Skin of body (tissue), 2 donors: ENCODE data around the gene AMPH. TPM values are rescaled to one million over a fixed set of nuclear protein-coding genes. Genes with fewer than 3 reads are reported as not detected.

Experiments used
- DNase-seq: peaks from one replicate; lab custom pipeline; 2025; lab: John Stamatoyannopoulos, UW
- total RNA-seq: library from RNA; depleted of rRNA; stranded (reverse); fragments of >200 nt; gene quantifications from one replicate; pipeline ENCODE4 v1.2.3, GENCODE V29; 2014

AMPH gene
- total RNA-seq, 1 donor from 2014 or later, result 3.5 TPM

GRCh38 chr7:38463277-38464225 is 167.6 kb downstream of the AMPH start:
- DNase-seq, result no peak

- DNase-seq, result no peak
Observed at GRCh38 chr7:38462819-38463218, 168.4 kb downstream of the AMPH start.

GRCh38 chr7:38461887-38462286 is 169.3 kb downstream of the AMPH start:
- no peak for DNase-seq

GRCh38 chr7:38453826-38454225 is 177.3 kb downstream of the AMPH start:
- DNase-seq, result no peak

DNA sequence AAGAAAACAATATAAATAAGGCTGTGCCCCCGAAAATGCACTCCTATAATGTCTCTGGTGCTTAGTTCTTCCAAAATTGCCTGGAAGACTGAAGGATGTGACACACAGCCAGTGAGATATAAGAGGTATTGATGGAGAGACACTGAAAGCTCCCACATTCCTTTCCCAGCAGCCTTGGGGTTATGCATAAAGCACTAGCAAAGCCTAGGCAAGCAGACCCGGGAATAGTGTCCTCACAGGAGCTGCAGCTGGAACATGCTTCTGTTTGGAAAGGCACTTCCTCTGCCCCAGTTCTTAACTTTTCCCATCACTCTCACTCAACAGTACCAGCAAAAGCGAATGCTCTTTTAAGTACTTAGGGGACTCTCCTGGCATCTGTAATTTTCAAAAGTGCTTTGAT is 178.0 kb downstream of the AMPH start:
- peak; percentile 81 for DNase-seq

DNA sequence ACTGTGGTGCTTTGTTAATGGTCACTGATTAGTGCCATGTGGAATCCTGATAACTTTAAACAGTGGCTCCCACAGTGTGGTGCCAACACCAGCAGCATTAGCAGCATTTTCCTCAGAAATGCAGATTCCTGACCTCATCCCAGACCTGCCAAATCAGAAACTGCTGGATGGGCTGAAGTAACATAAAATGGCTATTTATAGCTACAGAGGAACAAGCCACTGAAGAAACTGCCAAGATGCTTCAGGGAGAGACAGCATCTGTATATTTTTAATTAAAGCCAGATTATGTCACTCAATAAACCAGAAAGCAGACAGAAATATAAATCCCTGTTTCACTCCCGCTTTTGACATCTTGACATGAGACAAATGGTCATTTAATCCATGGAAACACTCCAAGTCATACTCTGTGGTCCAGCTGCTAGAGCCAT is 178.5 kb downstream of the AMPH start:
- peak; percentile 90 for DNase-seq

DNA sequence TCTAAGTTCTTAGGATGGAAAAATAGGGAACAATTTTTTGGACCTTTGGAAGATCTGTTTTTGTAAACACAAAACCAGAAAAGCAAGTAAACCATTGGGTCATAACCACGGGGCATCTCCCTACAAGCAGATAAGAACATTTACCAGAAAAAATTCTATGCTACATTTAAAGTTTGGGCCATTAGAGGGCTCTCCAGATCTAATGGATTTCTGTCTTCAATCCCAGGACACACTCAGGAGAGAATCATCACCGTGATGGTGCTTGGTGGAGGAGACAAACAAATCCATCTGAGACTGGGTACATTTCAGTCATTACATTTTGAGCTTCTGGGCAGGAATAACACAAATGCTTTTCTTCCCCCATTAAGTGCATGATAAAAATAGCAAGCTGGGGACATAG is 179.3 kb downstream of the AMPH start:
- DNase-seq, result no peak

DNA sequence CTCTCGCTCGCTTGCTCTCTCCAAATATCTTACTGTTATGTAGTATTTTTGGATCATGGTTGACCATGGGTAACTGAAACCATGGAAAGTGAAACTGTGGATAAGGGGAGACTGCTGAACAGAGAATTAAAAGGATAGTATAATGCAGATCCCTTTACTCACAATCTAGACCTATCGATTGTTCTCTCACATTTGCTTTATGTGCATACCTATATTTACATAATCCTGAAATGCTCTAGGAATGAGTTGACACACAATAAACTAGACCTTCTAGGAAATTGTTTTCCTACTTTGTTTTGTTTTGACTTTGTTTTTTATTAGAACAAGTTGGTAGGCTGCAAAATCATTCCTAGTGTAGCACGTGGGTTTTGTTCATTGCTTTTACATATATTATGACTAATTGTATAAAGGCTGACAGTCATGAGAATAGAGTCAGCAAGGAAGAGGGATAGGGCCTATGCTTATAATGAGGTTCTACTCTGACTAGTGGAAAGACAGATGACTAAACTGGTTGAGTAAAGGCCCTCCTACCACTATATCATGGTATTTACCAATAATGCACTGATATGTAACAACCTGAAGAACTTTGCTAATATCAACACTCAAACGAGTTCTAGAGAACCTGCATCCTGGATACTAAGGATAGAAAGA is 182.5 kb downstream of the AMPH start:
- DNase-seq, result no peak

DNA sequence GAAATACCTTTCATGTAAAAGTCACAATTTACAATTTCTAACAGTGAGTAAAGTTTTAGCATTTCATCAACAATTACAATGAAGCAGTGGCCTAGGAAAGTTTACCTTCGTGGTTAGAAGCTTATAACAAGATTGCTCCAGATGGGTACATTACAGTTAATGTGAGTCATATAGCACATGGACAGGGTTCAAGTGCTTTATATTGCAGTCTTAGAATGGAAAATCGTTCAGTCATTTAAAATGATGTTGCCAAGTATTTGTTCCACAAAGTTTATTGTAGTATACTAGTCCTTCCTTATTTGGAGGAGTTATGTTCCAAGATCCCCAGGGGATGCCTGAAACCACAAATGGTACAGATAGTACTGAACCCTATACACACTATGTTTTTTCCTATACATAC is 183.1 kb downstream of the AMPH start:
- DNase-seq, result peak; percentile 3

GRCh38 chr7:38438970-38439369 is 192.2 kb downstream of the AMPH start:
- DNase-seq, result no peak

- DNase-seq, result no peak
Observed at GRCh38 chr7:38432671-38433070, 198.5 kb downstream of the AMPH start.

- DNase-seq, result no peak
Observed at GRCh38 chr7:38432080-38432479, 199.1 kb downstream of the AMPH start.

GRCh38 chr7:38429057-38429456 is 202.1 kb downstream of the AMPH start:
- DNase-seq, result no peak

GRCh38 chr7:38428041-38428440 is 203.1 kb downstream of the AMPH start:
- peak; percentile 77 for DNase-seq

GRCh38 chr7:38427279-38427955 is 203.8 kb downstream of the AMPH start:
- DNase-seq, result no peak

GRCh38 chr7:38425509-38425908 is 205.7 kb downstream of the AMPH start:
- no peak for DNase-seq

DNA sequence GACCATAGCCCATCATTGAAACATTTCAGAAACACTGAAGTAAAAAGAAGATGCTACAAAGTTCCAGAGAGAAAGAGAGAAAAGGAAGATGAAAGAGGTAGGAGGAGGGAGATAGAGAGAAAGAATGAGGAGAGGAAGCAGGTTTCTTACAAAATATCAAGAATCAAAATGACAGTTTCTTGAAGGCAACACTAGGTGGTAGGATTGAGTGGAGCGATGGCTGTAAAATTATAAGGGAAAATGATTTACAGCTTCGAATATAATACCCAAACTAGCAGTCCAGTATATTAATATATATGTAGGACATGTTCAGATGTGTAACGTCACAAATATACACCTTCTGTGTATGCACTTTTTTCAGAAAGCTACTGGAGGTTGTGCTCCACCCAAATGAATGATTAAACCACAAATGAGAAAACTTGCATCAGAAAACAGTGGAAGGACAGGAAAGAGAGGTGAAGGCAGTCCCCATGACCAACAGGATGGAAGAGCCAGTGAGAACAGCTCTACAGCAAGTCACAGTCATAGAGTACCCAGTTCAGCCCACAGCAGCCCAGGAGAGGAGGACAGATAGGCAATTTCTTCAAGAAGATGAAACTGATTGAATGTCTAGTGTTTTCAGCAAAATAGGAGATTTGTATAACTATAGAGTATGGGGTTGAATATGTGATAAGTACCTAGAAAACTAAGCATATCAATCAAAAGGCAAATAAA is 206.3 kb downstream of the AMPH start:
- DNase-seq, result no peak

GRCh38 chr7:38413784-38414183 is 217.4 kb downstream of the AMPH start:
- no peak for DNase-seq

GRCh38 chr7:38411404-38411803 is 219.8 kb downstream of the AMPH start:
- DNase-seq, result no peak

- no peak for DNase-seq
Observed at GRCh38 chr7:38410056-38410455, 221.1 kb downstream of the AMPH start.

DNA sequence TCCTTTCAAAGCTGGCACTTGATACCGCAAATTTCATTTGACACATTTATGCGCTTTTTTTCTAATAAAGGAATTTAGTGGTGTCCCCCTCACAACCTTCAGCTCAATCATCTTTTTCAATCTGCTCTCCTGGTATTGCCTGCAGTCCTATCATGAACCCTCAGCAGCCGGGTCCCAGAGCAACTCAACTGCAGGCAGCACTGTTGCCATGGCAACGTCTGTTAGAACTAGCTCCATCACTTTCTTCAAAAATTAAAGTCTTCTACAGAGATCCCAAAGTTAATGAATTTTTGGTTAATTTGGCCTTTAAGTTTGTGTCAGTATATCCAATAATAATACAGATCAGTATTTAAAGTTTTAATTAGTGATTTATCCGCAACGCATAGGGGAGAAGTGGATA is 221.6 kb downstream of the AMPH start:
- DNase-seq, result no peak
